ENCODE data around the gene CES2. TPM values are rescaled to one million over a fixed set of nuclear protein-coding genes. Genes with fewer than 3 reads are reported as not detected.

The CES2 gene
- total RNA-seq, 1 donor from 2014 or later, result 18.7 TPM

DNA sequence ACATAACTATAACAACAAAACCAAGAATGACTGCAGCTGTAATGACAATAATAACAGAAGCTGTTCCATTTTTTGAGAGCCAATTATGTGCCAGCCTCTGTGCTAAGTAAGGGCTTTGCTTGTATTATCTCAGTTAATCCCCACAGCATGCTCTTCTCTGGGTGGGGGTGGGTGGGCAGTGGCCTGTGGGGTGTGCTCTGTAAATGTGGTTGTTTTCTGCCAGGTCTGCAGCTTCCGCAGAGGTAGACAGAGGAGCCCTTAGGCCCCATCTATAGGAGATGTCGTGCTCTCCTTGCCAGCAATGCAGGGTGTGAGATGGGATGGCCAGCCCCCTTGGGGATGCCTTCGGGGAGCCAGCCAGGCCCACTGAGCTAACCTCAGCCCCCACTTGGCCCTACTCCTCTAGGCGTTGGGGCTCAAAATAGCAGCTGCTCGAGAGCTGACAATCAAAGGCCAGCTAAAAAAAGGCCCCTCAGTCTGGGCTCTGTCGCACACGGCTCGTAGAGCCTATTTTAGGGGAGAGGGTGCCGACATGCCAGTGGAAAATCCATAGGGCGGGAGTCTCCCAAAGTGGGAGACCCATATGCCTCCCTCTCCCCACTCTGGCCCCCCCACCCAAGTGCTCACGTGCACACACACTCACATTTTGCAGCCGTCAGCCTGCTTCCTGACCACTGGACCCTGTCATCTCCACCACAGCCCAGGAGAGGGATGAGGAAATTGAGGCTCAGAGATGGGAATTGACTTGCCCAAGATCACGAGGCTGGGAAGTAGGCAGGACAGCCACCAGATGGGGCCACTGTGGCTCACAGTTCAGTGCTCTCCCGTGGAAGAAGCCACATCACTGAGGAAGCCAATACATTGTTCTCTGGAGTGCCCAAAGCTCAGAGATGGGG is 32.4 kb upstream of the CES2 start:
- no peak for DNase-seq

DNA sequence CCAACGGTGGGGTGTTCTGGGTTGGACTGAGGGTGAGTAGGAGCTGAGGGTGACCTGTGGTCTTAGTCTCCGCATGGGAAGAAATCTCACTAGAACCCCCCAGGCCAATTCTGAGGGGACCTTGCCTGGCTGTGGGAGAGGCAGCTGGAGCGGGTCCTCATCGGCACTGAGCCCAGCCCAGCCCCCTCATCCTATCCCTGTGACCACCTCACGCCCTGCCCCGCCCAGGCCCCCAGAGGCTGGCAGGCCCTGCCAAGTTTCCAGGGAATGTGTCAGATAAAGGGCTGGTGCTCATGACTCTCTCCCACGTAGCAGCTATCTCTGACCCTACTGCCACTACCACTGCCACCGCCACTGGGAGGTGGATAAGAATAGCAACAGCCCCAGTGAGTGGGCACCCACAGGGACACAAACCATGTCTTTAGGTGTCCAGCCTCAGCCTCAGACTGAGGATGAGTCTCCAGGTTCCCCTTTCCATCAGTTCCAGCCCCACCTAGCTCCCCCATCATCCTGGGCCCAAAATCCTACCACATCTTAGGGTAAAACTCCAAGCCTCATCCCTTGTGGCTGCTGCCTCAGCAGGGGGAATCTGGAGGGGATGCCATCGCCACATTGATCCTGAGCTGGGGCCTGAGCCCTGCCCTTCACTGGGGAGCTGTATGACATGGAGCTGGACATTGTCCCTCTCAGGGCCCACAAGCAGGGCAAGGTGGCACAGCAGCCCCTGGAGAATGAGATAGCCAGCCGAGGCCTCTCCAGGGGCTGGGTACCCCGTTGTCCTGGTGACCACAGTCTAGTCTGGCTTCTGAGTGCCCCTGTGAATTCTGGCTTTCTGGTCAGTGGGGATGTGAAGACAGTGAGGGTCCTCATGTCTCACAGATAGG is 31.5 kb upstream of the CES2 start:
- no peak for DNase-seq

DNA sequence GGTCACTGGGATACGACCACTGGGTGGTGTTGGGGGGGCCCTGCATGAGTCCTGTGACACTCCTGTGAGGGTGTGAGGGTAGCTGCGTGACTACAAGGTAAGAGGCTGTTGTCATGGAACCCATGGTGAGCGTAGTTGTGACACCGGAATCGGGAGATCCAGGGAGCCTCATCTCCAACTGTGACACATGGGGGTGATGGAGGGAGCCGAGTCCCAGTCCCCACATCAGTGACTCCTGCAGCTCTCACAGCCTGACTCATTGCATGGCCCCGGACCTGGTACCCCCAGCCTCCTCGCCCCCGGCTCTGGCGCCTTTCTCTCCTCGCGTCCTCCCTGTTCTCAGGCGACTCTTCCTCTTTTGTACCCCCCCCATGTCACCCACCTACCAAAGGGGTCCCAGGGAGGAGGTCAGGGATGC is 30.9 kb upstream of the CES2 start:
- DNase-seq, result no peak

DNA sequence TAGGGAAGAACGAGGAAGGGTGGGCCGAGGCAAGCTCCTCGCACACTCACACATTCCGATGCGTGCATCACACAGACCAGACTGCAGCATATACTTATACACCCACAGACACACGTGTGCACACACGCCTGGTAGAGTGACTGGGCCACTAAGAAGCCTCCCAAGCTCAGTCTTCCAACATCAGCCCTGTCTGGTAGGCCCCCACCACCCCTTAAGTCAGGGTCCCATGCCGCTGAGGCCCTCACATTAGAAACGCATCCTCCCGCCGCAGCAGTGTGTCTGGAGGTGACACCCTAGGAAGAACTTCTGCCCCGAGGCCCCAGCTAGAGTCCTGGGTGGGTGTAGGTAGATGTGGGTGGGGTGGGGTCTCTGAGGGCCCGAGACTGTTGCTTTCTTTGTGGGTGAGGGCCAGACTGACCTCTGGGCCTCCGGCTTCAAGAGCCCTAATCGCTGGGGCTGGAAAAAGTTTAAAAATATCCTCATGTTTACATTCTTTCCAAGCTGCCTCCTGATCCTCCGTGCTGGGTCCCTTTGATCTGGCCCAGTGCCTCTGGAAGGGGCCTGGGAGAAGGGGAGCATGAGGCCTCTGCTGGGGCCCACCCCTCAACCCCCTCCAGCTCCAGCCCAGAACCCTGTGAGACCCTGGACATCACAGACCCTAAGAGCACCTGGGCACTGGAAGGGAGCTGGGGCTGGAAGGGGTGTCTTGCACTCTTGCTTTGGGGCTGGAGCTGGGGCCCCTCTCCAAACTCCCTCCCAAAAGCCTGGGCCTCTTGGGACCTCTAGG is 30.3 kb upstream of the CES2 start:
- DNase-seq, result no peak

DNA sequence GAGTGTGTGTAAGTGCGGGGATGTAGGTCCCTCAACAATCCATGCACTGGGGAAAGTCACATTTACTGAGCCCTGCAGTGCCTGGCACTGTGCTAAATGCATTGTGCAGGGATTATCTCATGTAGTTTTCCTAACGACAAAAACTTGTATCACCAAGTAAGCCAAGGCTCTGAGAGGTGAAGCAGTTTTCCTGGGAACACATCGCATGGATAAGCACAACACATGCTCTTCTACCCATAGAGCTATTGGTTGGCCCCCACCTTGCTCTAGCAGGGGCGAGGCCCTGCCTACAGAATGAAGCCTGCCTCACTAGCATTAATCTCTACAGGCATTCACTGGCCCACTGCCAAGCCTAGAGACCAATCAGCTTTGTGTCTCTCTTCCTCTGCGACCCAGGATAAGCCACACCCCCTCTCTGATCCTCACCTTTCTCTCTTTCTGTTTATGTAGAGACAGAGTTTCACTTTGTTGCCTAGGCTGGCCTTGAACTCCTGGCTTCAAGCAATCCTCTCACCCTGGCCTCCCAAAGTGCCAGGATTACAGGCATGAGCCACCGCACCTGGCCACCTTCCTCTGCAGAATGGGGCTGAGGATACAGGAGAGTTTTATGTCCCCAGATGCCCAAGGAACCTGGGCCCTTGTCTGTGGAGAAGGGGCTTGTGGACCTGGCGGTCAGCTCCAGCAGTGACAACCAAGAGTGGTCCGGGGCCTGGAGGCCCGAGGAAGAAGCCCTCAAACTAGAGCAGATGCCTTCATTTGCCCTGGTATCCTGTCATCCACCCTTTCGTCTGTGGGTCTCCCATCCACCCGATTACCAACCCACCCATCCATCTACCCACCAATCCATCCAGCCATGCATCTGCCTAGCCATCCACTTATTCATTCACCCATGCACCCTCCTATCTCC is 29.4 kb upstream of the CES2 start:
- DNase-seq, result no peak

DNA sequence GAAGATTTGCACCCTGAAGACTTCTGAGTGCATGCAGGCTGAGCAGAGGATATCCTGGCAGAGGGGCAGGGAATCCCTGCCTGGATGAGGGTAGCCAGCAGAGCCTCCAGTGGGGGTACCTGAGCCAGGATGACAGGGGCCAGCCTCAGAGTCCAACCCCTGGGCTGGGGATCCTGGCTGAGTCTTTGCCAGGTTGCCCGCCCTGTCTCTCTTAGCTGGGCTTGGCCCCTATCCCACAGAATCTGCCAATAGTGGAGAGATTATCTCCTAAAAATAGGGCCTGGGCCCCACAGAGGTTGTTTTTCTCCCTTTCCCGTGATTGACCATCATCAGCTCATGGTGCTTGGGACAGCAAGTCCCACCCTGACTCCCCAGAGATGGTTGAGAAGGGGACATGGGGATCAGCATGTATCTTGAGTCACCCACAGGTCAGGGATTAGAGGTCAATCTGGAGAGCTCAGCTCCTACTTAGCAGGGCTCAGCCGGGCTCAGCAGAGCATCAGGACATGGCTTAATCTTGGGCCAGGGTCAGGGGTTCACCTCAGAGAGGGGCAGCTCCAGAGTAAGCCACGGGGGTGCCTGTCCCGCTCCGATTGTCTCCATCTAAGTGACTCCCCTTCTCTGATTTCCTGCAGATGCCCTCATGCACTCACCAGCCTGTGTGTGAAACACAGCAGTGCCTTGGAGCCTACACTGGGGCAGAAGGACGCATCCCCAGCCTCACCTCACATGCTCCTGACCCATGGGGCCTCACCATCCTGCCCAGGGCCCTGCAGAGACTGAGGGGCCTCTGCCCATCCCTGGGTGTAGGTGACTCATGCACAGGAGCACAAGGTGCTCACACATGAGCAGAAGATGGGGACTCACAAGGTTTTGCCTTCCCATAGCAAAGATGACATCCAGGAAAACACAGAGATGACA is 28.1 kb upstream of the CES2 start:
- no peak for DNase-seq

DNA sequence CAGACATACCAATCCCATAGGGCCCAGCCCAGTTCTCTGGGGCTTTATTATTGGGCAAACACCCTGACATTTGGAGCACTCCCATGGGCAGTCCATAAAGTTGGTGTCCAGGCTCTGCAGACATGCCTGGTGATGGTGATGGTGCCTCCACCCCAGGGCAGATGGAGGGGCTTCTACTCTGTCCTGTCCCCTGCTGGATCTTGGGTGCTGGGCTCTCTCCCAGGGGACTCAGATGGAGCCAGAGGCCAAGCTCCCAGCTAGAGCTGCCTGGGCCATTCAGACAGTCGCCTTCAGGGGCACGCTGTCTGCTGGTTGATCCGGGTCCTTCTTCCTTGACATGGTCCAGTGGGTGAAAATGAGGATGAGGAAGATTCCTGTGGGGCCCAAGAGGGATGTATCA is 27.2 kb upstream of the CES2 start:
- no peak for DNase-seq

DNA sequence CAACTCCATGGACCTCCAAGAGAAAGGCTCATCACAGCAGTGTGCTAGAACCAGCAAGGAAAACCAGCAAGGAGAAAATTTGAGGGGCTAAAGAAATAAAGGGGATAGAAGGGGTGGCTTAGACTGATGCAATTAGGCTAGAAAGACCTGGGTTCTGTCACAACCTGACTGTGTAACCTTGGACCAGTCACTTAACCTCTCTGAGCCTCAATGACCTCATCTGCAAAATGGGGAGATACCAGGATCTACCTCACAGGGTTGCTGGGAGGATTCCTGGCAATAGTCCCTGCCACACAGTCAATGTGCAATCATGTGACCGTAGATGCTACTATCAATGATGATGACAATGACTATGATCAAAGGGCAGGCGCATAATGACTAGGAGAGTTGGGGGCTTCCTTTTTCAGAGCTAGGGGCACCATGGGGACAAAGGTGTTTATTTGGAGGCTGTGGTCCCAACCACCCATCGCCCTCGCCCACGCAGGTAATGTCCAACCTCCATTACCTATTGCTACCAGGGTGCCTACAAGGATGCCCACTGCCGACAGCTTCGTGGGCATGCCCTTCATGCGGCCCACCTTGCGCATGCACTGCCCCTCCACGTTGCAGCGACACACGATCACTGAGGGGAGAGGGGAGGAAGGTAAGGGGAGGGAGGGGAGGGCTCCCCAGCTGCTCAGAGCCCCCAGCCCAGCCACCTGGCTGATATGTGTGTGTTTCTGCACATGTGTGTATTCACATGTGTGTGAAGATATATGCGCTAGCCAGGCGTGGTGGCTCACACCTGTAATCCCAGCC is 26.4 kb upstream of the CES2 start:
- DNase-seq, result no peak

DNA sequence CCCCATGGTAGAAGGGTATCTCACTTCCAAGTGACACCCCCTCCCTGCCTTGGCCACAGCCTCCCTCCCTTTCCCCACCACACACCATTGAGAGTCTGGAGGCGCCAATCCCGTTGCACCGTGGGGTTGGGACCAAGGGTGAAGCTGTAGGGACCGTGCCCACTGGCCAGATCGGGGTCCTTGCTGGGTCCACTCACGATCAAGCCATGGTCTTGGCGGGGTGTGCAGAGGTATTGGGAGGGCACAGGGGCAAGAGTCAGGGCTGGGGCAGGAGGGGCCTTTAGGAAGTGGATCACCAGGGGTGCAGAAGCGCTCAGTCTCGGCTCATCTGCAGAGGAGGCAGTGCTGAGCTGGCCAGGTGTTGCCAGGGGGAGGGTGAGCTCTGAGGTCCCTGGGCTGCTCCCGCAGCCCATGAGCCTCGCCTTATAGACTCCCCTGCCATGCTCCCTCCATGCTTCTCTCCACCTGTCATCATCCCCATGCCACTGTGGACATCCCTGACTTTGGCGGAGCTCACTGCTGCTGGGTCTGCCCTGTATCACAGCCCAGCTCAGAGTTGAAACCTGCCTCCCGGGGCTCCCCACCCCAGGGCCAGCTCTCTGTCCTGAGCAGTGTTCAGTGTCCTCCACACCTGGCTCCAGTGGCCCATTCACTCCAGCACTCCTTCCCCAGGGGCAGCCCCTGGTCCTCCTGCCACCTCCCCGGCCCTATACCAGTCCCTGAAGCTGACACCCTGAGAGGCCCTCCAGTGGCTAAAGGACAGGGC is 25.0 kb upstream of the CES2 start:
- DNase-seq, result no peak

DNA sequence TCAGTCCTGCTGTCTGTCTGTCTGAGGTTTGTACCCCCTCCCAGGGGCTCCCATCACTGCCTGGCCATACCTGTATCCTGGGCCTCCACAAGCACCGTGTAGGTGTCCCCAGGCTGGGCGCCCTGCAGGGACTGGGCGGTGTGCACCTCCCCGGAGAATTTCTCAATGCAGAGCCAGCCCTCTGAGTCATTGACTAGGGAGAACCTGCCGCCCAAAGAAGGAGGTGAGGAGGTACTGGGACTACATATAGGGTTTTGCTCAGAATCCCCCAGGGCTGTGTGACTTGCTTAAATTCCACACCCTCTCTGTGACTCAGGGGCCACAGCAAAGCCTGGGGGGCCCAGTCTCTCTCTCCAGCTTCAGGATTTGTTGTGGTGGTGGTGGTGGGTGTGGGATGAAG is 24.2 kb upstream of the CES2 start:
- DNase-seq, result no peak

DNA sequence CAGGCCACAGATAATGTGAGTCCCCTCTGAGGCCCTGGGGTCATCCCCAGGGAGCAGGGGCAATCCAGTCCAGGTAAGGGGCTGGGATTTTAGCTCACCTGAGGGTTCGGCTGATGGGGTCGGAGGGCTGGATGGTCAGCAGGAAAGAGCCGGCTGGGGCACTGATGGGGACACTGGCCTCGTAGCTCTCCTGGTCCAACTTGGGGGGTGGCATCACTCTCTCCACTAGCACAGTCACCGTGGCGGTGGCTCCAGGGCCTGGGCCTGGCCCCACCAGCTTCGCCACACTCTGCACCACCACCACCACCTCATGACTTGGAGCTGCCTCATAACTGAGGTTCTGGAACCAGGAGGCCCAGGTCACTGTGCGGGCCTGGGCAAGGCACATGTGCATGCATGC is 23.5 kb upstream of the CES2 start:
- no peak for DNase-seq

DNA sequence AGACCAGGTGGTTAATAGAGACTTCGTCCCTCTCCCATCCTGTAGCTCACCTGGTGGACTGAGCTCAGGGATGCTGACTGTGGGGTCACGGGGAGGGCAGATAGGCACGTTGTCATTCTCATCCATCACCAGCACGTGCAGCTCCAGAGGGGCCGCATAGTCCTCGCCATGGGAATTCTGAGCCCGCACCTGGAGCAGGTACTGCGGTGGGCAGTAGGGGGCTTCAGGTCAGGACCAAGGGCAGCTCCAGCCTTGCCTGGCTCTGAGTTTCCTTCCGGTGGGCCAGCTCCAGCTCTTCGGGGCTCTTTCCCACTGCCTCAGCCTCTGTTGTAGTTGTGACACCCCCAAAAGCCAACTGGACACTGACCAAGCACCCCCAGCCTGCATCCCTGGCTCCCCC is 22.2 kb upstream of the CES2 start:
- DNase-seq, result no peak

DNA sequence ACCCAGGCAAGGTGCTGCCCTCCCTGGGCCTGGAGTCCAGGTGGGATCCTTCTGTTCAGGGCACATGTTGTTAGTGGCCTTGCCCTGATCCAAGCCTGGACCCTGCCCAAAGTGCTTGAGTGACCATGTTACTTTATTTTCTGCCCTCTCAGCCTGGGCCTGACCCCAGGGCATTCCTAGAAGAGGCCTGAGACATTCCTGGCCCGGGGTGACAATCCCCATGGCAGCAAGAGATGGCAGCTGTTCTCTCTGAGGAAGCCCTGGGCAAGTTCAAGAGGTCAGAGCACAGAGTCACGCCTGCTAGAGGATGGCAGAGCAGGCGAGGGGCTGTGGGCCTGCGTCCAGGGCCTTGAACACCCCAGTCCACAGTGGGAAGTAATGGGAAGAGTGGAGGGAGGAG is 21.6 kb upstream of the CES2 start:
- no peak for DNase-seq

DNA sequence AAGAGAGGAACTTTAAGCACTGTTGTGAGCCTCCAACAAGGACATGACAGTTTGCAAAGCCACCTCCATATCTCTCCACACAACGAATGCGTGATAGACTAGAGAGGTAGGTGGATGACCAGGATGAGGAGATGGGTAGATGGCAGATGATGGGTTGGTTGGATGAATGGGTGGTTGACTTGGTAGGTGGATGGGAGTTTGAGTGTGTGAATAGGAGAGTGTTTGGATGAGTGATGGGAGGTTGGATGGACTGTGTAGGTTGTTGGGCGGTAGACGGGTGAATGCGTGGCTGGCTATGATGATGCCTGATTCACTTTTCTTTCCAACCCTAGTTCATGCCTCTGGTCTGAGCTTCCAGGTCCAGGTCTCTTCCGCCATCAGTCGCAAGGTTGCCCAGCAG is 20.8 kb upstream of the CES2 start:
- DNase-seq, result no peak

DNA sequence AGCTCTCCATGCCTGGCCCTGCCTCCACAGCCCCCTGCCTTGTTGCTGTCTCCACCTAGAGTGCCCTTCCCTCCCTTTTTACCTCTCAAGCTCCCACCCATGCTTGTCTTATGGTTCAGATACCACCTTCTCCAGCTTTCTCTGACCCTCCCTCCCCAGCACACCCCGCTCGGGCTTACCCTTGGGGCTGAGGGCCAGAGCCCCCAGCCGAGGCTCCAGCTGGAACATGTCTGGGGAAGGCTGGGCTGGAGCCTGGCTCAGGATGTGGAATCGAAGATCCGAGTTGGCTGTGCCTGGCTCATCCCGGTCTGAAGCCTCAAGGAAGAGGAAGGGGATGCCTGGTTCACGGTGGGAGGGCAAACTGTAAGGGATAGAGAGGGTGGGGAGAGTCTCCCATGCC is 20.3 kb upstream of the CES2 start:
- DNase-seq, result no peak

DNA sequence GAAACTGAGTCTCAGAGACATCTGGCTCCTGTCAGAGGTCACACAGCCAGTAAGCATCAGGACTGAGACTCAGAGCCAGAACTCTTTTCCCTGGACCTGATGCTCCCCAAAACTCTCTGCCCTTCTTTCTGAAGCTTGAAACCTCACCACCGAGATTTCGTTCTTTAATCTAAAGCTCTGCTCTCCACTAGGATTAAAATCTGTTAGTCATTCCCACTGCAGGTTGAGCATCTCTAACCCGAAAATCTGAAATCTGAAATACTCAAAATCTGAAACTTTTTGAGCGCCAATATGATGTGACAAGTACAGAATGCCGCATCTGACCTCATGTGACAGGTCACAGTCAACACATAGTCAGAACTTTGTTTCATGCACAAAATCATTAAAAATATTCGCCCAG is 18.8 kb upstream of the CES2 start:
- no peak for DNase-seq

DNA sequence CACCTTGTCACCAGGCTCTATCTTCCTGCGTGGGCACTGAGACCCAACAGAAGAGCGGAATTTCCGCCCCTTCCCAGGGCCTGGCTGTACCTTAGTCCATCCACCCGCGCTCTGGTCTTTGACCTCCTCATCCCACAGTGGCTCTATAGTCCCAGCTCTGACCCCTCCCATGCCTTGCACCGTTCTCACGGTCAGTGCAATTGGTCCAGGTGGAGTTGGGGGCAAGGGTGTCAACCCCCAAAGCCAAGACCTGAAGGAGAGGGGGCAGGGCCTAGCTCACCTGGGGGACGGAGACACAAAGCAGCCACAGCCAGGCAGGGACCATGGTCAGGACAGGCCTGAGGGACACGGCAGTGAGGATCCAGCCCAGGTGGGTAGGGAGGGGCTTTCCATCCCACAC is 17.6 kb upstream of the CES2 start:
- no peak for DNase-seq

DNA sequence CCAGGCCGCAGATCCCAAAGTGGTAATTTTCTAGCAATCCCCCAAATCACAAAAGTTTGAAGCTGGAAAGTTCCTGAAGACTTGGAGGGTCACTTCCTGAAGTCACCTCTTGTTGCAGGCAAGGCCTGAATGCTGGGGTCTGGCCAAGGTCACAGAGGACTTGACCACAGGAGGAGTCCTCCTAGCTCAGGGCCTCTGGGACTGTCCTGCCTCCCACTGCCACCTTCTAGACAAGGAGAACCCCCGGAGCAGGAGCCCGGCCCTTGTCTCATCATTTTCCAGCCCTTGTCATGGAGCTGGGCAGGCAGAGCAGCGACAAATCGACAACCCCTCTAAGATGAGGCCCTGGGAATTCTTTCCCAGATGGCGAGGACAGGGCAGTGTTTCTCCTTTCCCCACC is 17.0 kb upstream of the CES2 start:
- DNase-seq, result no peak

All from skin of body (tissue), 2 donors.